WERI-Rb-1 (cell line): ENCODE results near the gene CROCC.
"Not testable (repeated sequence)": the region's sequence is repeated elsewhere in the genome, so short reads cannot be mapped to it uniquely, and the experiment has no call there.

Source experiments
- DNase-seq: peaks from one replicate; pipeline ENCODE4 v3.0.0-alpha.2; 2020
- H3K27ac ChIP-seq: fragments of 250-450 bp; sonication (Bioruptor Pico); 2 replicates; pipeline ENCODE4 v1.5.1; 2020; ENCODE audit warnings: mild to moderate bottlenecking, moderate library complexity
- H3K27me3 ChIP-seq: fragments of 250-450 bp; sonication (Bioruptor Pico); 2 replicates; pipeline ENCODE4 v1.5.1; 2021; ENCODE audit warnings: mild to moderate bottlenecking, low read depth, moderate library complexity; ENCODE audit not compliant: insufficient read depth, severe bottlenecking
- H3K36me3 ChIP-seq: fragments of 250-450 bp; sonication (Bioruptor Pico); 2 replicates; pipeline ENCODE4 v1.5.1; 2020; ENCODE audit warnings: mild to moderate bottlenecking, moderate library complexity
- H3K4me3 ChIP-seq: 2 replicates; pipeline ENCODE4 v1.5.1; 2011; ENCODE audit warnings: low read depth, mild to moderate bottlenecking, control low read depth, low read length
- H3K9me3 ChIP-seq: fragments of 250-450 bp; sonication (Bioruptor Pico); 2 replicates; pipeline ENCODE4 v1.5.1; 2021; ENCODE audit warnings: mild to moderate bottlenecking, moderate library complexity; ENCODE audit not compliant: severe bottlenecking
- CTCF ChIP-seq: IDR thresholded peaks from 2 replicates; pipeline ENCODE4 v1.5.1; 2011; ENCODE audit warnings: low read depth, mild to moderate bottlenecking, control low read depth, inconsistent platforms, low read length

The CROCC gene

GRCh38 chr1:16938351-16939321 lies 16.9 kb downstream of the CROCC start:
- Histone ChIP-seq H3K27ac (no peak overlapping the region), H3K27me3 (no peaks in the 10 kb centered on the region), H3K36me3 (peaks cover 52% of the 10 kb centered on the region), H3K9me3 (no peaks in the 10 kb centered on the region), H3K4me3 (no peak overlapping the region)
- DNase-seq, result no peak
- TF ChIP-seq CTCF, result no peak

- not testable (repeated sequence) for H3K27ac ChIP-seq, H3K4me3 ChIP-seq, DNase-seq, H3K9me3 ChIP-seq, H3K27me3 ChIP-seq
- peaks cover 48% of the 10 kb centered on the region for H3K36me3 ChIP-seq
Observed at GRCh38 chr1:16939386-16940180, 17.9 kb downstream of the CROCC start.

GRCh38 chr1:16944038-16944437 lies 22.3 kb downstream of the CROCC start:
- H3K9me3 ChIP-seq, result no peaks in the 10 kb centered on the region
- no peaks in the 10 kb centered on the region for H3K27me3 ChIP-seq
- no peak overlapping the region for H3K27ac ChIP-seq
- no peak overlapping the region for H3K4me3 ChIP-seq
- H3K36me3 ChIP-seq, result peaks cover 39% of the 10 kb centered on the region
- TF ChIP-seq CTCF, result no peak
- DNase-seq, result no peak

GRCh38 chr1:16945512-16945911 lies 23.8 kb downstream of the CROCC start:
- not testable (repeated sequence) for H3K9me3 ChIP-seq, H3K27me3 ChIP-seq, H3K27ac ChIP-seq, H3K4me3 ChIP-seq, DNase-seq
- peaks cover 30% of the 10 kb centered on the region for H3K36me3 ChIP-seq

- not testable (repeated sequence) for H3K27ac ChIP-seq, DNase-seq, H3K9me3 ChIP-seq, H3K4me3 ChIP-seq, H3K27me3 ChIP-seq
- H3K36me3 ChIP-seq, result peaks cover 27% of the 10 kb centered on the region
Observed at GRCh38 chr1:16946185-16946584, 24.5 kb downstream of the CROCC start.

- no peak overlapping the region for H3K27ac ChIP-seq
- peaks cover 24% of the 10 kb centered on the region for H3K36me3 ChIP-seq
- no peaks in the 10 kb centered on the region for H3K27me3 ChIP-seq
- TF ChIP-seq CTCF, result no peak
- no peak for DNase-seq
- H3K9me3 ChIP-seq, result no peaks in the 10 kb centered on the region
- H3K4me3 ChIP-seq, result no peak overlapping the region
Observed at GRCh38 chr1:16946646-16947045, 24.9 kb downstream of the CROCC start.

- not testable (repeated sequence) for H3K9me3 ChIP-seq, DNase-seq, H3K27ac ChIP-seq, H3K4me3 ChIP-seq, H3K36me3 ChIP-seq, H3K27me3 ChIP-seq
Observed at GRCh38 chr1:16948282-16948891, 26.7 kb downstream of the CROCC start.

- H3K9me3 ChIP-seq, H3K4me3 ChIP-seq, H3K36me3 ChIP-seq, H3K27me3 ChIP-seq, DNase-seq, H3K27ac ChIP-seq: not testable (repeated sequence)
Observed at GRCh38 chr1:16949026-16949425, 27.3 kb downstream of the CROCC start.

- Histone ChIP-seq H3K27ac (peak overlapping the region; percentile 57; the same call in 1 of the 2 replicates), H3K36me3 (peaks cover 21% of the 10 kb centered on the region)
- not testable (repeated sequence) for H3K9me3 ChIP-seq, DNase-seq, H3K4me3 ChIP-seq, H3K27me3 ChIP-seq
Observed at GRCh38 chr1:16952376-16952775, 30.6 kb downstream of the CROCC start.
